SK-N-SH treated with all-trans-retinoic acid at 6 μM for 48 hours (cell line): ENCODE results near the gene ZNF154.

Experiments used
- PPARA ChIP-seq: fragments of 250-450 bp; sonication (Bioruptor Pico); IDR thresholded peaks from 2 replicates; pipeline ENCODE4 v1.5.0; 2020; ENCODE audit warnings: mild to moderate bottlenecking, borderline replicate concordance
- ZFP3 ChIP-seq: fragments of 250-450 bp; sonication (Bioruptor Pico); IDR thresholded peaks from 2 replicates; pipeline ENCODE4 v1.5.0; 2020; ENCODE audit warnings: mild to moderate bottlenecking, moderate library complexity
- ZFP30 ChIP-seq: fragments of 450-650 bp; formaldehyde crosslinking; IDR thresholded peaks from 2 replicates; pipeline ENCODE4 v1.5.0; 2022; ENCODE audit warnings: mild to moderate bottlenecking, moderate library complexity
- TF ChIP-seq, protein P1 (sequence below): fragments of 250-450 bp; sonication (Bioruptor Pico); IDR thresholded peaks from 2 replicates; pipeline ENCODE4 v1.8.0; 2020; ENCODE audit warnings: mild to moderate bottlenecking, moderate library complexity, borderline replicate concordance

DNA sequence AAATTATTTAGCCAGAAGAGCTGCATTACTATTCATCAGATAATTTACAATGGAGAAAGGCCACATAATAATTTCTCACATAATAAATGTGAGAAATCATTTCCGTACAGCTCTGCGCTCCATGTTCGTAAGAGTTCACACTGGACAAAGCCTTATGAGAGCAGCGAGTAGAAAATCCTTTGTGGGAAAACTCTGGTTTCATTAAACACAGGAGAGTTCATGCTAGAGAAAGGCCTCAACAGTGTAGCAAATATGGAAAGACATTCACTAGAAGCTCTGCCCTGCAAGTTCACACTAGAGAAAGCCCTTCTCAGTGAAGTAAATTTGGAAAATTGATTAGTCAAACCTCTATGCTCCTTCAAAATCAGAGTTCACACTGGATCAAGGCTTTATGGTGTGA, 46.0 kb upstream of the ZNF154 start:
- TF ChIP-seq PPARA (CRISPR knock-in tag) (no peak), ZFP3 (CRISPR knock-in tag) (no peak), ZFP30 (no peak)
- TF ChIP-seq, protein P1, sequence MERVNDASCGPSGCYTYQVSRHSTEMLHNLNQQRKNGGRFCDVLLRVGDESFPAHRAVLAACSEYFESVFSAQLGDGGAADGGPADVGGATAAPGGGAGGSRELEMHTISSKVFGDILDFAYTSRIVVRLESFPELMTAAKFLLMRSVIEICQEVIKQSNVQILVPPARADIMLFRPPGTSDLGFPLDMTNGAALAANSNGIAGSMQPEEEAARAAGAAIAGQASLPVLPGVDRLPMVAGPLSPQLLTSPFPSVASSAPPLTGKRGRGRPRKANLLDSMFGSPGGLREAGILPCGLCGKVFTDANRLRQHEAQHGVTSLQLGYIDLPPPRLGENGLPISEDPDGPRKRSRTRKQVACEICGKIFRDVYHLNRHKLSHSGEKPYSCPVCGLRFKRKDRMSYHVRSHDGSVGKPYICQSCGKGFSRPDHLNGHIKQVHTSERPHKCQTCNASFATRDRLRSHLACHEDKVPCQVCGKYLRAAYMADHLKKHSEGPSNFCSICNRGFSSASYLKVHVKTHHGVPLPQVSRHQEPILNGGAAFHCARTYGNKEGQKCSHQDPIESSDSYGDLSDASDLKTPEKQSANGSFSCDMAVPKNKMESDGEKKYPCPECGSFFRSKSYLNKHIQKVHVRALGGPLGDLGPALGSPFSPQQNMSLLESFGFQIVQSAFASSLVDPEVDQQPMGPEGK (CRISPR knock-in tag): no peak
